Measurements from ENCODE around the gene BNIP2.

GRCh38 chr15:59611276-59612260 is 77.6 kb downstream of the BNIP2 start, which contains the start of gene GCNT3:
- TF ChIP-seq TCF7 (IDR thresholded peaks at IDR 0.05; ENCODE audit: low read depth) (no peak), CTCF (CRISPR knock-in tag; IDR thresholded peaks at IDR 0.05) (no peak), POLR2AphosphoS5 (IDR thresholded peaks at IDR 0.05; ENCODE audit: low read depth, low read length) (peak; percentile 53; the same call in 1 of the 2 replicates)
